C4-2B (cell line): Measurements from ENCODE around the gene SLC6A7.
"Not testable (repeated sequence)": the region's sequence is repeated elsewhere in the genome, so short reads cannot be mapped to it uniquely, and the experiment has no call there.

Experiments used
- H3K27ac ChIP-seq: fragments of 450-650 bp; 2 replicates; pipeline ENCODE4 v1.5.1; 2017
- ZFX ChIP-seq: fragments of 450-650 bp; IDR thresholded peaks from 2 replicates; pipeline ENCODE4 v1.6.1; 2017
- TF ChIP-seq, protein P1 (sequence below): fragments of 450-650 bp; conservative IDR thresholded peaks from 2 replicates; pipeline ENCODE4 v1.5.1; 2017; ENCODE audit warnings: mild to moderate bottlenecking

The SLC6A7 gene

DNA sequence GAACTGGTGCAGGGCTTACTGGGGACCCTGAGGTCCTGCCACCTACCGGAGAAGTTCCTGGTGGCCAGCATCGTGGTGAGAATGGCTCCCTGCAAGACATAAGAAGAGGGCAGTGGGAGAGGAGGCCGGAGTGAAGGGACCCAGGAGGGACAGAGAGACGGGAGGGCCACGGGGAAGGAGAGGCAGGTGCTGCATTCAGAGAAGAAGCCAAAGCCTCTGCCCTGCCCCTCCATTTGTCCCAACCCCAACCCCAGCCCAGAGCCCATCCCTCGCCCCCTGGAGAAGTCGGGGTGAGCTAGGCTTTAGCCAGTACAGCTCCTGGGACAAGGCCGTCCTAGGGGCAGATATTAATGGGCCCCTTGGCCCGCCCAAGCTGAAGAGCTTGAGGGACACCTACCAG is 57.9 kb downstream of the SLC6A7 start:
- TF ChIP-seq ZFX = no peak
- TF ChIP-seq, protein P1, sequence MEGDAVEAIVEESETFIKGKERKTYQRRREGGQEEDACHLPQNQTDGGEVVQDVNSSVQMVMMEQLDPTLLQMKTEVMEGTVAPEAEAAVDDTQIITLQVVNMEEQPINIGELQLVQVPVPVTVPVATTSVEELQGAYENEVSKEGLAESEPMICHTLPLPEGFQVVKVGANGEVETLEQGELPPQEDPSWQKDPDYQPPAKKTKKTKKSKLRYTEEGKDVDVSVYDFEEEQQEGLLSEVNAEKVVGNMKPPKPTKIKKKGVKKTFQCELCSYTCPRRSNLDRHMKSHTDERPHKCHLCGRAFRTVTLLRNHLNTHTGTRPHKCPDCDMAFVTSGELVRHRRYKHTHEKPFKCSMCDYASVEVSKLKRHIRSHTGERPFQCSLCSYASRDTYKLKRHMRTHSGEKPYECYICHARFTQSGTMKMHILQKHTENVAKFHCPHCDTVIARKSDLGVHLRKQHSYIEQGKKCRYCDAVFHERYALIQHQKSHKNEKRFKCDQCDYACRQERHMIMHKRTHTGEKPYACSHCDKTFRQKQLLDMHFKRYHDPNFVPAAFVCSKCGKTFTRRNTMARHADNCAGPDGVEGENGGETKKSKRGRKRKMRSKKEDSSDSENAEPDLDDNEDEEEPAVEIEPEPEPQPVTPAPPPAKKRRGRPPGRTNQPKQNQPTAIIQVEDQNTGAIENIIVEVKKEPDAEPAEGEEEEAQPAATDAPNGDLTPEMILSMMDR = no peak
- no peak overlapping the region for H3K27ac ChIP-seq

DNA sequence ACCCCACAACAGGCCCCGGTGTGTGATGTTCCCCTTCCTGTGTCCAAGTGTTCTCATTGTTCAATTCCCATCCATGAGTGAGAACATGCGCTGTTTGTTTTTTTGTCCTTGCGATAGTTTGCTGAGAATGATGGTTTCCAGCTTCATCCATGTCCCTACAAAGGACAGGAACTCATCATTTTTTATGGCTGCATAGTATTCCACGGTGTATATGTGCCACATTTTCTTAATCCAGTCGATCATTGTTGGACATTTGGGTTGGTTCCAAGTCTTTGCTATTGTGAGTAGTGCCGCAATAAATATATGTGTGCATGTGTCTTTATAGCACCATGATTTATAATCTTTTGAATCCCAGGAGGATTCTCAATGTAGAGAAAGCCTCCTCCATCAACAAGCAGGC is 58.6 kb downstream of the SLC6A7 start:
- H3K27ac ChIP-seq = not testable (repeated sequence)

DNA sequence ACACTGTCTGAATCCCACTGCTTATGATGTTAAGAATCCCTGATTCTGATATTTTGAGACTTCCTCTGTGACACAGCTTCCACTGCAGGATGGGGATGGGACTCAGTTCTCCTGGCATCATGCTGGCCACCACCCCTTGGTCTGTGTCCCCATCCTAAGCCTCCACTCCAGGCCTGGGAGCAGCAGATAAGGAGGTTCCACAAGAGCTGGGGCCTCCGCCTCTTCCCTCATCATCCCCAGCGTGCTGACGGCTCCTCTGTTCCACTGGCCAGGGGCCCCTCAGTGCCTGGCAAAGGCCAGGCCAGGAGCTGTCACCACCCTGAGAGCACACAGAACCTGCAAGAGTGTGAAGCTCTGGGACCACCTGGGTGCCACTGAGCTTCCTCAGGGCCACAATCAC is 59.1 kb downstream of the SLC6A7 start:
- no peak for TF ChIP-seq ZFX
- no peak overlapping the region for H3K27ac ChIP-seq

DNA sequence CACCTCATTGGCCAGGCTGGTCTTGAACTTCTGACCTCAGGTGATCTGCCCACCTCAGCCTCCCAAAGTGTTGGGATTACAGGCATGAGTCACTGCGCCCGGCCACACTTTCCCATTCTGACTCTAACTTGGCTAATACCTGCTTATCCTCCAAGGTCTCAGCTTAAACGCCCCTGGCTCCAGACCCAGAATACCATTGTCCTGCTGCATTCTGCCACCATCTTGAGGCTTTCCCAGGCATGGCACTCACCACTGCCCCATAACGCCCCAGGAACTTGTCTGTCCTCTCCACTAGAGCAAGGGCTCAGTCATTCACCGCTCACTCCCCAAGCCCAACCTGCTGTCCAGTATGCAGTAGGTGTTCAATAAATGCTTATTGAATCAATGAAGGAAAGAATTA is 59.9 kb downstream of the SLC6A7 start:
- TF ChIP-seq, protein P1 = no peak
- TF ChIP-seq ZFX = no peak
- no peak overlapping the region for H3K27ac ChIP-seq

DNA sequence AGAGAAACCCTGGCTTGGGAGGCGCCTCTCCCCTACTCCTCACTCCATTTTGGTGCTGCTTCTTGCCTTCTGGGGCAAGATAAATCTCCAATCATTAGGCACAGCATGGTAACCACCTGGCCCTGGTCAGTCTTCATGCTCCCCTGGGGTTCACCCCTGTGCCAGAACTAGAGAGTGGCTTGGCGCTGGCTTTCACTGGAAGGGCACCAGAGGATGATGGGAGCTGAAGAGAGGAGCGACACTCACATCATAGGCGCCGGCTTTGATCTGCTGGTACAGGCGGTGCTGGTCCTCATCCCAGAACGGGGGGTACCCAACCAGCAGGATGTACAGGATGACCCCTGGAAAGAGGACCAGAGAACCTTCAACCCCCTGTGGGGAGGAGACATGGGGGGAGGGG is 61.6 kb downstream of the SLC6A7 start:
- no peak overlapping the region for H3K27ac ChIP-seq
- TF ChIP-seq, protein P1 = no peak
- TF ChIP-seq ZFX = no peak

DNA sequence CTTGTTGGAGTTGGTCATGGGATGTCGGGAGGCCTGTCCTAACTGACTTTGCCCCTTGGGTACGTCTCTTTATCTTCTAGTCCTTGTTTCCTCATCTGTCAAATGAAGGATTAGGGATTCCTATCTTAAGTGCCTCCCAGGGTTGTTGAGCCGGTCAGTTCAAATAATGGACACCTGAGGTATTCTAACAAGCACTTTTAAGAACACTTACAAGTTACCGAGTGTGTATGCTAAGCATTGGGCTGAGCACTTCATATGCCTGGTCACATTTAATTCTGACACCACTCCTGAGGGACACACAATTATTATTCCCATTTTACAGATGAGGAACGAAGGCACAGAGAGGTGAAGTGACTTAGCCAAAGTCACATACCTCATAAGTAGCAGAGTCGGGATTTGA is 62.6 kb downstream of the SLC6A7 start:
- H3K27ac ChIP-seq = no peak overlapping the region
- TF ChIP-seq ZFX = no peak
- TF ChIP-seq, protein P1 = no peak

DNA sequence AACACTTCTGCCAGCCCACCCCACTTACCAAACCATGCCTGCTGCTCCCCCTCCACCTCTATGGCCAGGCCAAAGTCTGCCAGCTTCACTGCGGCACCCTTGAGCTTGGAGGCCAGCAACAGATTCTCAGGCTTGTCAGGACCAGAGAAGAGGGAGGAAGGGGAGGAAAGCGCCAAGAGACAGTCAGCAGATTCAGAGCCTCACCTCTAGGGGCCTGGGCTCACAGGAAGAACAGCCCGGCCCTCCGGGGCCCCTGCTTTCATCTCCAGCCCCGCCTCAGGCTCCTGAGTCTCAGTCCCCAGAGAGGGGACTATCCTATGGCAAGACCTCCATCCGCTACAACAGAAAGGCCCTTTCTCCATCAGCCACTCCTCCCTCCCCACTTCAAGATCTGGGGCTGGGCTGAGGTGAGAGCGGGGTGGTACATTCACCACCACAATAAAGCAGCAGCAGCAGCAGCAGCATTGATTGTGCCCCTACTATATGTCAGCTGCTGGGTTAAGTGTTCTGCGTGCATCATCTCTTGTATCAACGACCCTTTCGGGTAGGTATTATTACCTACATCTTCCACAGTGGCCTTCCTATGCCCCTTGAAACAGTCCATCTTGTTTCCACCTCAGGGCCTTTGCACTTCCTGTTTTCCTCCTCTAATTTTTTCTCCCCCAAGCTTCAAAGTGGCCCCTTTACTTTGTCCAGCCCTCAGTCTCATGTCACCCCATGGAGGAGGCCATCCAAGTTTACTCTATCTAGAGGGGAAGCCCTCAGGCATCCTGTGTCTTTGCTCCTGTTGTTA is 63.8 kb downstream of the SLC6A7 start:
- TF ChIP-seq ZFX = no peak
- TF ChIP-seq, protein P1 = no peak
- no peak overlapping the region for H3K27ac ChIP-seq

DNA sequence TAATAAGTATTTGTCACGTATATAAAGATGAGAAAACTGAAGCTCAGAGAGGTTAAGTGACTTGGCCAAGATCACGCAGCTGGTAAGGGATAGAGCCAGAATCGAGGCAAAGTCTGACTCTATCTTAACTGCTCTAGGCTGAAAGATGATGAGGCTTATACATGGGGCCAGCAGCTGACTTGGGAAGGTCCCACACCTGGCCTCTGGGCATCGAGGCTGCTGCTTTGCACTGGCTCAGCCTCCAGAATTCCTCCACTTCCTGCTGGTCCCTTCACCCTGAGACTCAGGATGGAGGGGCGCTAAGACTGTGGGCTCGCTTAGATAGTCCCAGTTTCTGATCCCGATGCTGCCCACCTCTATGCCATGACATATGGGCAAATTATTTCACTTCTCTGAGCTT is 64.5 kb downstream of the SLC6A7 start:
- TF ChIP-seq, protein P1 = no peak
- no peak for TF ChIP-seq ZFX
- no peak overlapping the region for H3K27ac ChIP-seq
